Stimulated activated naive CD8-positive, alpha-beta T cell treated with anti-CD3 and anti-CD28 coated beads, Interleukin-15, amount 100 ng/mL, for 72 hours (primary cell): ENCODE results near the gene SRGAP2.
"Not testable (repeated sequence)": the region's sequence is repeated elsewhere in the genome, so short reads cannot be mapped to it uniquely, and the experiment has no call there.

Experiments used
- ATAC-seq: fragments of 150-1000 bp; cut with Tn5 transposase; 2 replicates; pipeline ENCODE4 v1.10.0; 2021; ENCODE audit warnings: mild to moderate bottlenecking, moderate library complexity
- DNase-seq, 2 donors: peaks; one replicate each; pipeline ENCODE4 v3.0.0; 2021 to 2022
- H3K27ac Mint-ChIP-seq, 2 donors: one replicate each; pipeline ENCODE4 v1.8.0; 2022; ENCODE audit warnings: mild to moderate bottlenecking in 2 of 2, mixed read lengths in 2 of 2, moderate library complexity in 2 of 2
- H3K27me3 Mint-ChIP-seq: one replicate; pipeline ENCODE4 v1.8.0; 2022; ENCODE audit warnings: mixed read lengths
- H3K4me1 Mint-ChIP-seq: one replicate; pipeline ENCODE4 v1.8.0; 2022; ENCODE audit warnings: mild to moderate bottlenecking, mixed read lengths
- H3K4me3 Mint-ChIP-seq, 2 donors: one replicate each; pipeline ENCODE4 v1.8.0; 2022; ENCODE audit warnings: mild to moderate bottlenecking in 2 of 2, mixed read lengths in 2 of 2, moderate library complexity in 1 of 2
- H3K9me3 Mint-ChIP-seq, 2 donors: one replicate each; pipeline ENCODE4 v1.8.0; 2022; ENCODE audit warnings: mixed read lengths in 2 of 2

Gene SRGAP2

GRCh38 chr1:206195182-206195581 lies 8.2 kb upstream of the SRGAP2 start:
- not testable (repeated sequence) for ATAC-seq, DNase-seq, H3K4me3 Mint-ChIP-seq, H3K27ac Mint-ChIP-seq, H3K27me3 Mint-ChIP-seq, H3K4me1 Mint-ChIP-seq, H3K9me3 Mint-ChIP-seq

- DNase-seq, H3K27me3 Mint-ChIP-seq, ATAC-seq, H3K9me3 Mint-ChIP-seq, H3K27ac Mint-ChIP-seq, H3K4me1 Mint-ChIP-seq, H3K4me3 Mint-ChIP-seq: not testable (repeated sequence)
Observed at GRCh38 chr1:206196748-206197424, 6.5 kb upstream of the SRGAP2 start.

- peak within 1 kb of the TSS; percentile 87 to 89 for H3K4me3 Mint-ChIP-seq
- not testable (repeated sequence) for H3K27me3 Mint-ChIP-seq, H3K4me1 Mint-ChIP-seq
Observed at GRCh38 chr1:206202789-206203363, 465 bp upstream of the SRGAP2 start, which contains the start of gene FAM72A. TSS of gene FAM72A (minus strand) at chr1:206202839. CDS start at chr1:206202025, 814 bp downstream.

GRCh38 chr1:206204159-206204511 lies 794 bp downstream of the SRGAP2 start:
- H3K4me3 Mint-ChIP-seq, result peak overlapping the region; percentile 74 to 79
- H3K9me3 Mint-ChIP-seq, H3K27ac Mint-ChIP-seq, H3K4me1 Mint-ChIP-seq, DNase-seq, H3K27me3 Mint-ChIP-seq, ATAC-seq: not testable (repeated sequence)

More at GRCh38 chr1:206202789-206203363, 465 bp upstream of the SRGAP2 start, which contains the start of gene FAM72A:
- DNase-seq, result peak; percentile 96 to 99
- H3K9me3 Mint-ChIP-seq, result not testable (repeated sequence)
- peak within 1 kb of the TSS; percentile 57 to 74 for H3K27ac Mint-ChIP-seq
- ATAC-seq, result peak; percentile 93

- peak overlapping the region; percentile 45 to 82 for H3K4me3 Mint-ChIP-seq
- ATAC-seq, H3K9me3 Mint-ChIP-seq, H3K4me1 Mint-ChIP-seq, H3K27ac Mint-ChIP-seq, H3K27me3 Mint-ChIP-seq: not testable (repeated sequence)
- peak; percentile 9 to 10 for DNase-seq
Observed at GRCh38 chr1:206204871-206205270, 1.5 kb downstream of the SRGAP2 start.

- not testable (repeated sequence) for H3K27ac Mint-ChIP-seq, ATAC-seq, H3K9me3 Mint-ChIP-seq, DNase-seq, H3K27me3 Mint-ChIP-seq, H3K4me1 Mint-ChIP-seq, H3K4me3 Mint-ChIP-seq
Observed at GRCh38 chr1:206205569-206205968, 2.2 kb downstream of the SRGAP2 start.

- not testable (repeated sequence) for H3K4me1 Mint-ChIP-seq, H3K27me3 Mint-ChIP-seq, DNase-seq, H3K27ac Mint-ChIP-seq, ATAC-seq, H3K9me3 Mint-ChIP-seq, H3K4me3 Mint-ChIP-seq
Observed at GRCh38 chr1:206210802-206211201, 7.5 kb downstream of the SRGAP2 start.

GRCh38 chr1:206215600-206216392 lies 12.5 kb downstream of the SRGAP2 start:
- not testable (repeated sequence) for H3K27me3 Mint-ChIP-seq, DNase-seq, H3K4me3 Mint-ChIP-seq, H3K9me3 Mint-ChIP-seq, H3K4me1 Mint-ChIP-seq, H3K27ac Mint-ChIP-seq, ATAC-seq

- not testable (repeated sequence) for H3K4me3 Mint-ChIP-seq, H3K27me3 Mint-ChIP-seq, H3K4me1 Mint-ChIP-seq, ATAC-seq, DNase-seq, H3K27ac Mint-ChIP-seq, H3K9me3 Mint-ChIP-seq
Observed at GRCh38 chr1:206218285-206218684, 14.9 kb downstream of the SRGAP2 start.

- not testable (repeated sequence) for H3K4me1 Mint-ChIP-seq, ATAC-seq, H3K27ac Mint-ChIP-seq, H3K9me3 Mint-ChIP-seq, H3K4me3 Mint-ChIP-seq, H3K27me3 Mint-ChIP-seq, DNase-seq
Observed at GRCh38 chr1:206218765-206219164, 15.4 kb downstream of the SRGAP2 start.

GRCh38 chr1:206219514-206220331 lies 16.4 kb downstream of the SRGAP2 start:
- not testable (repeated sequence) for H3K4me1 Mint-ChIP-seq, H3K9me3 Mint-ChIP-seq, H3K27ac Mint-ChIP-seq, ATAC-seq, DNase-seq, H3K27me3 Mint-ChIP-seq, H3K4me3 Mint-ChIP-seq

GRCh38 chr1:206220332-206221000 lies 17.1 kb downstream of the SRGAP2 start:
- DNase-seq, ATAC-seq, H3K27ac Mint-ChIP-seq, H3K27me3 Mint-ChIP-seq, H3K9me3 Mint-ChIP-seq, H3K4me1 Mint-ChIP-seq, H3K4me3 Mint-ChIP-seq: not testable (repeated sequence)

- H3K27me3 Mint-ChIP-seq, H3K4me3 Mint-ChIP-seq, DNase-seq, H3K4me1 Mint-ChIP-seq, H3K9me3 Mint-ChIP-seq, ATAC-seq, H3K27ac Mint-ChIP-seq: not testable (repeated sequence)
Observed at GRCh38 chr1:206221585-206221984, 18.2 kb downstream of the SRGAP2 start.

GRCh38 chr1:206224190-206224776 lies 20.9 kb downstream of the SRGAP2 start:
- not testable (repeated sequence) for H3K9me3 Mint-ChIP-seq, DNase-seq, H3K27ac Mint-ChIP-seq, H3K27me3 Mint-ChIP-seq, H3K4me3 Mint-ChIP-seq, H3K4me1 Mint-ChIP-seq
- ATAC-seq, result peak; percentile 23

GRCh38 chr1:206225386-206225785 lies 22.0 kb downstream of the SRGAP2 start:
- not testable (repeated sequence) for DNase-seq, H3K27ac Mint-ChIP-seq, H3K4me3 Mint-ChIP-seq, H3K27me3 Mint-ChIP-seq, ATAC-seq, H3K4me1 Mint-ChIP-seq, H3K9me3 Mint-ChIP-seq
